ENCODE measurements around the gene DPM2.

DNA sequence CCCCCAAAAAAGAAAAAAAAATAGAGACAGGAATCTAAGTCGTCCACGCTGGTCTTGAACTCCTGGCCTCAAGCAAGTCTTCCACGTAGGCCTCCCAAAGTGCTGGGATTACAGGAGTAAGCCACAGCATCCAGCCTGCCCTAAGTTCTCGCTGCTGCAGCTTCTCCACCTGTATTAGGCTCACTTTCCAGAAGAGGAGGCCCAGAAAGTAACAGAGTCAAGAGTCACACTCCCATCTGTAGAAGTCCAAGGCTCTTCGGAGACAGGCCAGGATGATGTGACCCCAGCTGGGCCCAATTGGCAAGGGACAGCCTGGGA is 41.3 kb upstream of the DPM2 start:
- TF ChIP-seq ZBTB7A (IDR thresholded peaks at IDR 0.05; ENCODE audit: low read depth) (no peak), EP300 (IDR thresholded peaks at IDR 0.05; ENCODE audit: borderline replicate concordance) (no peak), RAD21 (IDR thresholded peaks at IDR 0.05; ENCODE audit: low read depth) (no peak), NFIC (IDR thresholded peaks at IDR 0.05) (no peak), TEAD4 (IDR thresholded peaks at IDR 0.05) (no peak), YY1 (IDR thresholded peaks at IDR 0.05; ENCODE audit: low read depth) (no peak), TAF1 (IDR thresholded peaks at IDR 0.05; ENCODE audit: low read depth) (no peak)
